ENCODE measurements around the gene PTDSS2.

PTDSS2 gene

DNA sequence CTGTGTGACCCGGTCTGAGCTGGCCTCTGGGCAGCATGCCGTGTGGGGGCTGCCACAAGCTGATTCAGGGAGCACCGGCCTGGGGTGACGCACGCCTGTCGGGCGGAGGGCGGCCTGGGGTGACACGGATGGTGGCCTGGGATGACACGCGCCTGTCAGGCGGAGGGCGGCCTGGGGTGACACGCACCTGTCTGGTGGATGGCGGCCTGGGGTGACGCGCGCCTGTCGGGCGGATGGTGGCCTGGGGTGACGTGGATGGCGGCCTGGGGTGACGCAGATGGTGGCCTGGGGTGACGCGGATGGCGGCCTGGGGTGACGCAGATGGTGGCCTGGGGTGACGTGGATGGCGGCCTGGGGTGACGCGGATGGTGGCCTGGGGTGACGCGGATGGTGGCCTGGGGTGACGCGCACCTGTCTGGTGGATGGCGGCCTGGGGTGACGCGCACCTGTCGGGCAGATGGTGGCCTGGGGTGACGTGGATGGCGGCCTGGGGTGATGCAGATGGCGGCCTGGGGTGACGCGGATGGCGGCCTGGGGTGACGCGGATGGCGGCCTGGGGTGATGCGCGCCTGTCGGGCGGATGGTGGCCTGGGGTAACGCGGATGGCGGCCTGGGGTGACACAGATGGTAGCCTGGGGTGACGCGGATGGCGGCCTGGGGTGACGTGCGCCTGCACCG, 21.5 kb downstream of the PTDSS2 start:
- no peak for DNase-seq

DNA sequence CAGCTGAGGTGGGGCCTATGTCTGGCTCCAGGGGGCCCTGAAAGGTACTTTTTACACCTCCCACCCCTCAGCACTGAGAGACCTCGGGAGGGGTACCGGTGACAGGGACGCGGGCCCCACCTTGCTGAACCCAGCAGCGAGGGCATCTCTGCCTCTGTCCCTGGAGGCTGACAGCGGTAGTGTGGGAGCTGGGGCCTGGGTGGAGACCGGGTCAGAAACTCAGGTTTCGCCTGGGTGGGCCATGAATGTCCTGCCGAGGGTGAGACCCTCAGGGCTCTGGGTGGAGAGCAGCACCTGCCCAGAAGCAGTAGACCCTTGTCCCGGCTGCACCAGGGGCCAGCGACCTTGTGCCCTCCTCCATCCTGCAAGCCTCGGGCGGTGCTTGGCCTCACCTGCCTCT, 22.2 kb downstream of the PTDSS2 start:
- no peak for DNase-seq

DNA sequence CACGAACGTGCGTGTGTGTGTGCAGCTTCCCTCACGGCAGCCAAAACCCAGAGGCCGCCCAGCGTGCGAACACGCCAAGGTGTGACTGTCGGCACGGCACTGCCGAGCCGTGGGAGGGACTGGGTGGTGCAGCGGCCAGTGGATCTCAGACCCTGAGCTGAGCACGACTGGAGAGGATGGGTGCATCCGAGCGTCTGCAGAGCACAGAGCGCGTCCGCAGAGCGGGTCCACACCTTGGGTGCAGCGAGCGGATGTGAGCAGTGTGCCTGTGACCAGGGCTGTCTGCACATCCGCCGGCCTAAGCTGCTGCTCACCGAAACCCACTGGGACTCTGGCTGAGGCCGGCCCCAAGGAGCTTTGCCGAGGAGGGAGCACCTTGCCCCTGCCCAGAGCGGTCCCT, 22.7 kb downstream of the PTDSS2 start:
- no peak for DNase-seq

DNA sequence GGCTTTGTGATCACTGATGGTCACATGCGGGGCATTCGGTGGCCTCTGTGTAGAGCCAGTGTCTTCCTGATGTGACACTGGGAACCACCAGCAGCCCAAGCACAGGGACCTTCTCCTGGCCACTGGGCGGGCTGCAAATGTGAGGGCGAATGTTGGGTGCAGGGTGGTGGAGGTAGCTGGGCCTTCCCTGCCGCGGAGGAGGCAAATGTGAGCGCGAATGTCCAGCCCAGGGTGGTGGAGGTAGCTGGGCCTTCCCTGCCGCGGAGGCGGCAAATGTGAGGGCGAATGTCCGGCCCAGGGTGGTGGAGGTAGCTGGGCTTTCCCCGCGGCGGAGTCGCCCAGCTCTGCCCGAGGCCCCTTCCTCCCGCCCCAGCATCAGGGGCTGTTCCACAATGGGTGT, 23.3 kb downstream of the PTDSS2 start:
- DNase-seq, result no peak

DNA sequence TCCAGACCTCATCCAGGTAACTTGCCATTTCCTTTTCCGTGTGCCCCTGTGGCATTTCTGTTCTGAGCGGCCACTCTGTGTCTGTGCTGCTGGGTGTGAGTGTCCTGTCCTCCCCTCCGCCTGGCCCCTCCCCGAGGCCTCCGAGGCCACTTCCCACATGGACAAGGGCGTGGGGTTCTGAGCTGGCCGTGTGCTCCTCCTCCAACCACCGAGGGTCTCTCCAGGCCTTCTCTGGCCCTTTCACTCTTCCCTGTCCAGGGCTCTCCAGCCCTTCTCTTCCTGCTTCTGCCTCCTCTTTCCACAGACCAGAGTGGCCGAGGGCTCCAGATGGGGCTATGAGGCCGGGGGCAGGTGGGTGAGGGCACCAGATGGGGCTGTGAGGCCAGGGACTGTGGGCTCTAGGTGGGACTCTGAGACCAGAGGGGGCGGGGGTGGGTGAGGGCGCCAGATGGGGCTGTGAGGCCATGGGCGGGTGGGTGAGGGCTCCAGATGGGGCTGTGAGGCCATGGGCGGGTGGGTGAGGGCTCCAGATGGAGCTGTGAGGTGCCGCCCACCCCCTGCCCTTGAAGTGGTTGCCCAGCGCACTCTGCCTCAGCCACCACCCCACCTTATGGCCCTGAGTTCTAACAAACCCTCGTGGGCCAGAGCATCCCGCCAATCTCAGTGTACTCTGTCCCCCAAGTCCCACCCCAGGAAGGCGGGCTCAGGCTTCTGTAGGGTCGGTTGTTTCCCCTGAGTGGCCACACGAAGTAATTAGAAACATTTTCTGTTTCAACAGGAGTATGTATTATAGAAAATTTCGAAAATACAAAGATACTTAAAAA, 24.1 kb downstream of the PTDSS2 start:
- DNase-seq, result no peak

DNA sequence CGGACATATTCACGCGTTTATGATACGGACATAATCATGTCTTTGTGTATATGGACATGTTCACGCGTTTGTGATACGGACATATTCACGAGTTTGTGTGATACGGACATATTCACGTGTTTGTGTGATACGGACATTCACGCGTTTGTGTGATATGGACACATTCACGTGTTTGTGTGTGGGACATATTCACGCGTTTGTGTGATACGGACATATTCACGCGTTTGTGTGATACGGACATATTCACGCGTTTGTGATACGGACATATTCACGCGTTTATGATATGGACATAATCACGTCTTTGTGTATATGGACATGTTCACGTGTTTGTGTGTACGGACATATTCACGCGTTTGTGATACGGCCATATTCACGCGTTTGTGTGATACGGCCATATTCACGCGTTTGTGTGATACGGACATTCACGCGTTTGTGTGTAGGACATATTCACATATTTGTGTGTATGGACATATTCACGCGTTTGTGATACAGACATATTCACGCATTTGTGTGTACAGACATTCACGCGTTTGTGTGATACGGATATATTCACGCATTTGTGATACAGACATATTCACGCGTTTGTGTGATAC, 24.9 kb downstream of the PTDSS2 start:
- no peak for DNase-seq

DNA sequence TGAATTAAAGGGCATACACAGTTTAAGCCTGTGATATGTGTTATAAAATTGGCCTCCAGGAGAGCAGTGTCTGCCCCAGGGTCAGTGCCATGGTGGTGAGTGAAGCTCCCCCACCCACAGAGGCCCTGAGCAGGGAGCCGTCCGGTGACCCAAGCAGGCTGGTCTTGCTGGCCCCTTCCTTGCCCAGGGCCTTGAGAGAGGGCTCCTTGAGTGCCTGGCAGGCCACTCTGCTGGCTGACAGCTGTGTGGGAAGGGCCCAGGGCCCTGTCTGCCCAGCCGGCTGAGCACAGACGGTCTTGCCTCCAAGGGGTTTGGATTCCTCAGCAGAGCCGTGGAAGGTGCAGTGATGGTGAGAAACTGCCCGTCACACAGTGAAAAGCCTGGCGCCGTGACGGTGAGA, 25.9 kb downstream of the PTDSS2 start:
- DNase-seq, result no peak

DNA sequence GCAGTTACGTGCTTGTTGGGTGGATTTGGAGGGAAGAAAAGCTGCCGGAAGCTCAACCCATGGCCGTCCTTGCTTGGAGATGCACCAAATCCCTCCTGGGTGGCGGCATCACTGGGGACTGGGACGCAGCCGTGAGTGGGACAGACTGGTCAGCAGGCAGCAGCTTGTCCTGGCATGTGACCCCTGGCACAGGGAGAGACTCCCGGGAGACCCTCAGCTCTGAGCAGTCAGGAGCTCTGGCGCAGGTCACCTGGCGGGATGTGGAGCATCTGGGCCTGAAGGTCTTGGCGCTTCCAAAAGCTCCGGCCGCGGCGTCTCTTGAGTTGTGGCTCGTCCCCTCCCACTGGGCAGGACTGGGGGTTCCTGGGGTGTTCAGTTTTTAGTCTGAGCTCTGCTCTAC, 26.3 kb downstream of the PTDSS2 start:
- DNase-seq, result no peak

DNA sequence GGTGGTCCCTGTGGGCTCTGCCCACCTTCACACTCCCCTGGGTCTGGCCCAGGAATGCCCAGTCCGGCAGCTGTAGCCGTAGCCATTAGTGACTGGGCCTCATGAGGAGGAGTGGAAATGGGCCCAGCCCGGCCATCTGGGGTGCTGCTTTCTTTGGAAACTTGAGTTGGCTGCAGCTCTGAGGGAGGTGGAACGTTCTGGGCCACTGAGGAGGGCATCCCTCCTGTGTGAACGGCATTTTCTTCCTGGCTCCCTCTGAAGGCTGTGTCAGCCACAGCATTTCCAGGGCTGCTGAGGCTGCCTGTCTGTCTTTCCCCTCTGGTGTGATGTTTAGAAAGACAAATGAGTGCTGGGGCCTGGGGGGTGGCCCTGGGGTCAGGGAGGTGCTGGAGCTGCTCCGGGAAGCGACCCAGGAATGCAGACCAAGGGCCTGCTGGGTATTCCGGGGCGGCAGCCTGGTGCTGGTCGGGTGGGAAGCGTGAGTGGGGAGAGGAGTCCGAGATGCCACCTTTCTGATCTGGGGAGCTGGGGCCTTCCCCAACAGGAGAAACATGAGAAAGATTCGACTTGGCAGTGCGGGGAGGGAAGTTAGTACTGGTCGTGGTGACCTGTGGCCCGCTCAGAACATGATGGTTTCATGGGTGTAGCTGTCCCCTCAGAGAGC, 27.1 kb downstream of the PTDSS2 start:
- DNase-seq, result no peak

DNA sequence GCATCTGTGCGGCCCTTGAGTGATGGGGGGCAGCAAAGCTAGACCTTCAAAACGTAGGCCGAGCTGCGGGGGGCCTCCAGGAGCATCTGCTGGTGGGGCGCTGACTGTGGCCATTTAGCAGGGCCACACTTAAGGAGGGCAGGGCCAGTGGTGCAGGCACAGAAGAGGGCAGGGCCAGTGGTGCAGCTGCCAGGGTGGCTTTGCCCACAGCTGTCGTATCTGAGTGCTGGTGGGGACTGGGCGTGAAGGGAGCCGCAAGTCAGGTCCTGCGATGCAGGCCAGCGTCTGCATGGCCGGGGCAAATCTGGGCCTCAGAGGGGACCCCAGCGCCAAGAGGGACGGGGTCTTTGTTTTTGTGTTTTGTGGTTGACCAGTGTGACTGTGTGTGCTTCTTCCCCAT, 29.2 kb downstream of the PTDSS2 start:
- no peak for DNase-seq

DNA sequence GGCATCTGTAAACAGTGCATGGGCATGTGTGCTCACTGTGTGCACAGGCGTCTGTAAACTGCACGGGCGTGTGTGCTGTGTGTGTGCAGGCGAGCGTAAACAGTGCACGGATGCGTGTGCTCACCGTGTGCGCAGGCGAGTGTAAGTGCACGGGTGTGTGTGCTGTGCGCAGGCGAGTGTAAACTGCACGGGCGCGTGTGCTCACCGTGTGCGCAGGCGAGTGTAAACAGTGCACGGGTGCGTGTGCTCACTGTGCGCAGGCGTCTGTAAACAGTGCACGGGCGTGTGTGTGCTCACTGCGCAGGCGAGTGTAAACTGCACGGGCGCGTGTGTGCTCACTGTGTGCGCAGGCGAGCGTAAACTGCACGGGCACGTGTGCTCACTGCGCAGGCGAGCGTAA, 34.5 kb downstream of the PTDSS2 start:
- DNase-seq, result no peak

DNA sequence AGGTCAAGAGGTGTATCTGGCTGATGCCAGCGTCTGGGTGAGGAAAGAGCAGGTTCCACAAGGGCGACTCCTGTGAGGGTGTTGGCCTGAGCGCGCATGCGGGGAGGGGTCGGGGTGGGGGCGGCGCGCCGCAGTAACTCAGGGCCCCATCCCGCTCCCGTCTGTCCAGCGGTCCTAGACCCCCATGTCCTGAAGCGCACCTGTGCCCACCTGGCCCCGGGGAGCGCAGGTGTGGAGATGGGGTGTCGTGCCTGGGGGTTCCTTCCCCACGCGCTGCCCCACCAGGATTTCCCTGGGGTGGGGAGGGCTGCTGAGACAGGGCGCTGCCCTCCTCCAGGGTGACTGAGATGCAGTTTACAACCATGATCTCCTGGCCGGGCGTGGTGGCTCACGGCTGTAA, 36.1 kb downstream of the PTDSS2 start:
- no peak for DNase-seq

DNA sequence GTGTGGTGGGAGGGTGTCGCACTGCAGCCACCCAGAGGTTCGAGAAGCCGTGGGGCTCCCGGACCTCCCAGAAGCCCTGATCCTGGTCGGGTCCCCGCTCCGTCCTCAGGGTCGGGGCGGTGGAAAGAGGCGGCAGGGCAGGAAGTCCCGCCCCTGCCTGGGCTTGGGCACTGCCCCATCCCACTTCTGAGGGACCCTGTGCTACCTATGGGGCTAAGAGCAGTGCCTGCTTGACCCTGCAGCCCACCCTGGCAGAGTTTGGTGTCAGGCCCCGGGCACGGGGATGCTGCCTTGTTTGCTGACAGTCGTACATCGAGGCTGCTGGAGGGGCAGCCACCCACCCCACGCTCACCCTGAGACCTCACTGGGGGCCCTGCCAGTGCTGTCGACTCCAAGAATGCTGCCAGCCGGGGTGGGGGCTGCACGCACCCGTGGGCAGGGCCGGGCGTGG, 37.5 kb downstream of the PTDSS2 start:
- DNase-seq, result no peak

DNA sequence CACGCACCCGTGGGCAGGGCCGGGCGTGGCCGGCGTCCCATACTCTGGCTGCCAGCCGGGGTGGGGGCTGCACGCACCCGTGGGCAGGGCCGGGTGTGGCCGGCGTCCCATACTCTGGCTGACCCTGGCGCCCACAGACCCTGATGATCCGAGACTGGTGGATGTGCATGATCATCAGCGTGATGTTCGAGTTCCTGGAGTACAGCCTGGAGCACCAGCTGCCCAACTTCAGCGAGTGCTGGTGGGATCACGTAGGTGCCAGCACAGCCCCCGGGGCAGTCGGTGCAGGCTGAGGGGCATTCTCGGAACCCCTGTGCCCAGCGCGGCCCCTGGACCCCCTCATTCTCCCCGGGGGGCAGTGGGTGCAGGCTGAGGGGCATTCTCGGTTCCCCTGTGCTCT, 38.0 kb downstream of the PTDSS2 start:
- no peak for DNase-seq

DNA sequence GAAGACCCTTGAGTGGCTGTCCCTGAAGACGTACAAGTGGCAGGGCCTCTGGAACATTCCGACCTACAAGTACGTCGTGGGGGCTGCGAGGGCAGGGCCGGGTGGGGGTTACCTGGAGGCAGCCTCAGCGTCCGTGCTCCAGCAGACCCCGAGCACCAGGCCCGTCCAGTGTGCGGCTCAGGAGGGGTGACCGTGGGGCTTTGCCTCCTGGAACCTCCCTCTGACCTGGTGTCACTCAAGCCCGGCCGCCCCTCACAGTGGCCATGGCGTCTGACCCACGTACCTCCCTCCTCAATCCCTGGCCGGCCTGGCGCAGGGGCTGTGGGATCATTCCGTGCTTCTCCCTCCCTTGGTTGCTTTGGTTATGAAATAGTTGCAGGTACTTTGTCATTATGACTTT, 38.5 kb downstream of the PTDSS2 start:
- no peak for DNase-seq

DNA sequence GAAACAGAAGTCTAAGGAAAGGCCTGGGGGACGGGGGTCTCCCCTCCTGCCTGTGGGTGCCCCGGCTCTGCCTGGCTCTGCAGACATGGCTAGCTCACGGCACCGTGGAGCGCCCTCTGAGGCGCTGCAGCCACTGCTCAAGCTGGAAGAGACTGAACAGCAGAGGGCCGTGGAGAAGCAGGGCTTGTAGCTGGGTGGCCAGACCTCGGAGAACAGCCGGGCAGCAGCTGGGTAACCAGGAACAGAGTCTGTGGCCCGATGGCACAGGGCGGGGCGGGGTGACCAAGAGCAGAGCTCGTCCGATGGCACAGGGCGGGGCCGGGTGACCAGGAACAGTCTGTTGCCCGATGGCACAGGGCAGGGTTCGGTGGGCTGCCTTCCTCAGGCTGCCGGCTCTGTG, 38.9 kb downstream of the PTDSS2 start:
- no peak for DNase-seq

DNA sequence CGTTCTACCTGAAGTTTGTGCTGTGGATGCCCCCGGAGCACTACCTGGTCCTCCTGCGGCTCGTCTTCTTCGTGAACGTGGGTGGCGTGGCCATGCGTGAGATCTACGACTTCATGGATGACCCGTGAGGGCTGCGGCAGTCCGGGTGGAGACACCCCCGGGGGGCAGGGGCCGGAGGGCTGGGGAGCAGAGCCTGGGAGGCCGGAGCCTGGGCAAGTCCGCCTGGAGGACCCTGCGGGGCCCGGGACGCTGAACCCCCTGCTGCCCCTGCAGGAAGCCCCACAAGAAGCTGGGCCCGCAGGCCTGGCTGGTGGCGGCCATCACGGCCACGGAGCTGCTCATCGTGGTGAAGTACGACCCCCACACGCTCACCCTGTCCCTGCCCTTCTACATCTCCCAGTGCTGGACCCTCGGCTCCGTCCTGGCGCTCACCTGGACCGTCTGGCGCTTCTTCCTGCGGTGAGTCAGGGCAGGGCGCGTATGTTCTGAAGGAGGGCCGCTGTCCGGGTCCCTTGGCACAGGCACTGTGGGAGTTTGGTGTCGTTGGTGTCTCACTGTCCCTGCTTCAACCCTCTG, 39.6 kb downstream of the PTDSS2 start:
- DNase-seq, result no peak

DNA sequence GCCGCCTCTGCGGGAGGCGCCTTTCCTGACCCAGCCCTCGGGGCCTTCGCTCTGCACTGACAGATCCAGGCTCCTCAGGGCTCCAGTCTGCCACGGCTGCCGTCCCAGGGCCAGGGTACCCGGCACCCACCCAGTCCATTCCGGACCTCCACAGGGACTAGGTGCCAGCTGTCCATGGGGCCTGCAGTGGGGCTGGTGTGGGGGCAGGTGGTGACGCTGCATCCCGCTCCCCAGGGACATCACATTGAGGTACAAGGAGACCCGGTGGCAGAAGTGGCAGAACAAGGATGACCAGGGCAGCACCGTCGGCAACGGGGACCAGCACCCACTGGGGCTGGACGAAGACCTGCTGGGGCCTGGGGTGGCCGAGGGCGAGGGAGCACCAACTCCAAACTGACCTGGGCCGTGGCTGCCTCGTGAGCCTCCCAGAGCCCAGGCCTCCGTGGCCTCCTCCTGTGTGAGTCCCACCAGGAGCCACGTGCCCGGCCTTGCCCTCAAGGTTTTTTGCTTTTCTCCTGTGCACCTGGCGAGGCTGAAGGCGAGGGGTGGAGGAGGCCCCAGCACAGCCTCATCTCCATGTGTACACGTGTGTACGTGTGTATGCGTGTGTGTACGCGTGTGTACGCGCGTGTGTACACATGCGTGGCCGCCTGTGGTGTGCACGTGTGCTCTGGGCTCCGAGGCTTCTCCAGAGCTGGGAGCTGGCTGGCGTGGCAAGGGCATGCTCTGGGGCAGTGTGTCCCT, 40.3 kb downstream of the PTDSS2 start:
- no peak for DNase-seq

DNA sequence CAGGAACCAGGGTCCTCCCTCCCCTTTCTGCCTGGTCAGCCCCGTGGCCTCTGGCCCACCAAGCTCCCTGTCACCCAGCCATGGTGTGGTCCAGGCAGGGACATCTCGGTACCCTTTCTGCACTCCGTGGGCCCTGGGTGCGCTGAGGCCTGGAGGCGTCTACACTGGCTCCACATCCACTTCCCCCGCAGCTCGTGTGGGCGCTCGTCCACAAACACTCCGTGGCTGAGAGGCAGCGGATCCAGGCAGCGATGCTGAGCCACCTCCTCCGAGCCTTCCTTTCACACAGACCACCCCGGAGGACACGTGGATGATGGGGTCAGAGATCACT, 40.8 kb downstream of the PTDSS2 start:
- DNase-seq, result no peak

DNA sequence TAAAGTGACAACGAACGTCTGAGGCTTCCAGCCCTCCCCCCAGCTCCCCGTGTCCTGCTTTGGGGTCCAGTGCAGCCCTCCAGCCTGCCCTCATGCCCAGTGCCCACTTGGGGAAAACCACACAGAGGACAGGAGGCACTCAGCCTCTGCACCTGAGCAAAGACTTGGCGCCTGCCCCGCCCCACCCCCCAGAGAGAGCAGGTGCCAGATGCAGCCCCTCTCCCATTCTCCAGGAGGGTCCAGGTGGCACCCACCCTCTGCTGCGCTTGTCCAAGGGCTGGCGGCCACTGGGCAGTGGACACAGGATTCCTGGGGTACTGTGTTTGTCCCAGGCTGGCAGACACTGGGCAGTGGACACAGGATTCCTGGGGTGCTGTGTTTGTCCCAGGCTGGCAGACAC, 41.3 kb downstream of the PTDSS2 start:
- no peak for DNase-seq

DNA sequence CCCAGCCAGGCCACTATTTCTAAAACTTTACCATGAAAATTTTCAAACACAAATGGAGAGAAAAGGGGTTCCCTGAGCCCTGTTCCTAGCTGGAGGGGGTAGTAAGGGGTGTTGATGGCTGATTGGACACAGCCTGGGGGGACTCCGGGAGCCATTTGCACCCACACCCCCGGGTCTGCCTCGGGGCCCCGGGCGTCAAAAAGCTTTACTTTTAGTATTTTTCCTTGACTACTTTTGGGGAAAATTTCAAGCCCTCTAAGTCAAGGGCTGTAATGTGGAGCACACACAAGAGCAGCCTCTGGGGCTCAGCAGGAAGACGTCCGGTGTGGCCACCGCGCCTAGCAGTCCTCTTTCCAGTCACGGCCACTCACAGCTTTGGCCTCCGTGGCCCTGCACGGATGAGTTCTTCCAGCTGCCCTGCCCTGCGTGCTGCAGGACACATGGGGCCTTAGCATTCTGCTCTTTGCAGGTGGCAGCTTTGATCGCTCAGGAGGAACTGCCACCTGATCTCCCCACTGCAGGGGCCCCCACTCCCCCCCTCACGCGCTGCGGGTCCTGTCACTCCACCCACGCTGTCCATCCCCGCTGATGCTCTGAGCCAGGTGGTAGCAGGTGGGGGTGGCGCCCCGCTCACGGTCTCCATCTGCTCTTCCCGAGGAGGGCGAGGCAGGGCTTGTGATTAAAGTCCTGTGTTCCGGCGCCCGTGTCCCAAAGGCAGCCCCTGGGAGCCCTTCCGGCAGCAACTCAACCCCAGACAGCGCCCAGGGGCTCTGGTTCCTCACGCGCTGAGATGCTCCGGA, 42.5 kb downstream of the PTDSS2 start:
- peak in 1 of 2 experiments; percentile 20 for DNase-seq

Data from NCI-H526 (cell line).